ENCODE results near the gene ZNF268.

GRCh38 chr12:133231001-133231400, 49.7 kb downstream of the ZNF268 start:
- TF ChIP-seq POLR2AphosphoS5 (IDR thresholded peaks at IDR 0.05) = no peak
- TF ChIP-seq CTCF (IDR thresholded peaks at IDR 0.05) = no peak
- TF ChIP-seq POLR2A (IDR thresholded peaks at IDR 0.05) = no peak
